ENCODE results near the gene LARP4B.

The LARP4B gene

DNA sequence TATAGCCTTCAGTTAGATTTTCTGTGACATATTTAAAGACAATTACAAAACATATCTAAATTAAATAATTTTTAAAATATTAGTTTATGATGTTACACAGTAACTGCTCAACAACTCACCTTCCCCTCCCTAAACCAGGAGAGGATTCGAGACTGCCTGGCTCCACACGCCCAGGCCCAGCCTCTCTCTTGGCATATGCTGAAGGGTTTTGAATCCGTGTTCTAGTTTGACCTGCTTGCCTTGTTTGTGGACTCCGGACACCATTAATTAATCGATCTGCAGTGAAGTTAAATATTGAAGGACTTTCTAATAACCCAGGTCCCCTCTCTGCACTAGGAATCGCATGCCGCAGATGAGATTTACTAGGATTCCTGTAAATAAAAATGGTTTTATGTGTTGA is 106.6 kb downstream of the LARP4B start:
- DNase-seq (ENCODE audit: low read depth), result no peak

DNA sequence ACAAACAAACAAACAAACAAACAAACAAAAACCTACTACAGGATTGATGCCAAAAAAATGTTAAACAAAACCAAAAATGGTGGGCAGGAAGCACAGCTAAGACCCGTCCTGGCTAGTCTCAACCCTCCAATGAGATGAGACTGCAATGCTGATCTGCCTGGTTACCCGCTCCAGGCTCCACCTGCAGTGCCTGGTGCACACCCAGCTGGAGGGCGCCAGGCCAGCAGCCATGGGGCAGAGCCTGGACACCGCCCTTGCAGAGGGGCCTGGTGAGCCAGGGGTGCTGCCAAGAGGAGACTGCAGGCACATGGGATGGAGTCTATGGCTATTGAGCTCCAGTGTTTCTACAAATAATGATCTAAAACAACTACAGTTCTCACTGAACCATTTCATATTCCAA is 107.0 kb downstream of the LARP4B start:
- no peak for DNase-seq (ENCODE audit: low read depth)

- DNase-seq (ENCODE audit: low read depth), result no peak
These were observed 108.7 kb downstream of the LARP4B start for GRCh38 chr10:822661-823367.

GRCh38 chr10:822197-822596 is 109.3 kb downstream of the LARP4B start:
- no peak for DNase-seq (ENCODE audit: low read depth)

- DNase-seq (ENCODE audit: low read depth), result no peak
These were observed 110.2 kb downstream of the LARP4B start for GRCh38 chr10:821322-821721.

GRCh38 chr10:819816-820215 is 111.7 kb downstream of the LARP4B start:
- DNase-seq (ENCODE audit: low read depth), result no peak

GRCh38 chr10:819326-819725 is 112.2 kb downstream of the LARP4B start:
- DNase-seq (ENCODE audit: low read depth), result no peak

- DNase-seq (ENCODE audit: low read depth), result no peak
These were observed 112.8 kb downstream of the LARP4B start for GRCh38 chr10:818526-819220.

DNA sequence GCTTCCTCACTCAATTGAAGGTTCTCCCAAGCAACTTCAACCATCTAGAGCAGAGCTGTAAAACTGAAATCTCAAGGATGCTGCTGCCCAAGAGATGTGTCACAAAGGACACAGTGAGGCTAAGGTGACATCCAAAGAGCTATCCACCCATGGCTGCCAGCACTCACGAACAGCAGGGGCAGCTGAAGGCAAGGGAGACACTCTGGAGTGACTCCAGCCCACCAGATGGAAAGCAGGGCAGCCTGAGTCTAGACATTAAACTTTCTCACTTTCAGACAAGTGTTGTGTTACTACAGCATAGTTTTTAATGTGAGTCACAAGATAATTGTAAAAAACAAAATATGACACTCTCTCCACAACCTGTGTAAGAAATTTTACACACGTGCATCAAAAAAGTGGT is 113.5 kb downstream of the LARP4B start:
- no peak for DNase-seq (ENCODE audit: low read depth)

- no peak for DNase-seq (ENCODE audit: low read depth)
These were observed 114.1 kb downstream of the LARP4B start for GRCh38 chr10:817371-817770.

GRCh38 chr10:816958-817357 is 114.5 kb downstream of the LARP4B start:
- DNase-seq (ENCODE audit: low read depth), result no peak

GRCh38 chr10:816091-816477 is 115.4 kb downstream of the LARP4B start:
- no peak for DNase-seq (ENCODE audit: low read depth)

- DNase-seq (ENCODE audit: low read depth), result no peak
These were observed 116.0 kb downstream of the LARP4B start for GRCh38 chr10:815338-816090.

- DNase-seq (ENCODE audit: low read depth), result no peak
These were observed 116.8 kb downstream of the LARP4B start for GRCh38 chr10:814536-815302.

DNA sequence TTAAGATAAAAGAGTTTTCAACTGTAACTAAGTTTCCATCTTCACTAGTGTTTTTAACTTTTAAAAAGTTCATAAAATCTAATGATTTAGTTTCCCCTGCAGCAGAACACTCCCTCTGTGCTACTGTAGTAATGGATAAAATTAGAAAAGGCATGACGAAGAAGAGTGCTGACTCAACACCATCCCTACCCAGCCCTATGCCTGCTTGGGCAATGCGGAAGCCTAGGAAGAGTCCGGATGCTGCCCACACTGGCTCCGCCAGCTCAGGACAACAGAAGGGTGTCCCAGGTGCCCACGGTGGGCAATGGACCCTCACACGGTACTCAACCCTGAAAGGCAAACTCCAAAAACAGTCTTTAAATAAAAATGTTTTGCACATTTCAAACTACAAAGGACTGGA is 118.2 kb downstream of the LARP4B start:
- no peak for DNase-seq (ENCODE audit: low read depth)

GRCh38 chr10:812787-813186 is 118.7 kb downstream of the LARP4B start:
- no peak for DNase-seq (ENCODE audit: low read depth)

- DNase-seq (ENCODE audit: low read depth), result no peak
These were observed 119.9 kb downstream of the LARP4B start for GRCh38 chr10:811379-812175.

DNA sequence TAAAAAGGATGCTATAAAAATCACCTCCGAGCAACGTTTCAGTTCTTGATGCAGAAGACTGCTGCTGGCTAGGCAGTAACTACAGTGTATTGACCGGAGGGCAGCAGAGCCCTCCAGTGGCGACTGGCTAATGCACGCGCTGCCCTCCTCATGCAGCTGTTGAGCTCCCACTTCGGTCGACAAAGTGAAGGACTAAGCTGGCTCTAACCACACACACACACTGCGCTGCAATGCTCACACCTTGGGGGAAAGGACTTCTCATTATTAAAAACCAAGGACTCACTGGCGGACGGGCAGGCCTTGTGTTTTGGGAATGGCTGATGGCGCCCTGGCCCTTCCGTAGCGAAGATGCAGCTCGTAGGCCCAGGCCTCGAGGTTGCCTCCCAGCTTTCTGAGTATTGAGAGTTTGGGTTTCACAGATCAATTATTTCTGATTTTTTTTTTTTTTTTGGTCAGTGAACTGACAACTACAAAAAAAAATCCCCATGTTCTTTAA is 121.1 kb downstream of the LARP4B start:
- DNase-seq (ENCODE audit: low read depth), result no peak

DNA sequence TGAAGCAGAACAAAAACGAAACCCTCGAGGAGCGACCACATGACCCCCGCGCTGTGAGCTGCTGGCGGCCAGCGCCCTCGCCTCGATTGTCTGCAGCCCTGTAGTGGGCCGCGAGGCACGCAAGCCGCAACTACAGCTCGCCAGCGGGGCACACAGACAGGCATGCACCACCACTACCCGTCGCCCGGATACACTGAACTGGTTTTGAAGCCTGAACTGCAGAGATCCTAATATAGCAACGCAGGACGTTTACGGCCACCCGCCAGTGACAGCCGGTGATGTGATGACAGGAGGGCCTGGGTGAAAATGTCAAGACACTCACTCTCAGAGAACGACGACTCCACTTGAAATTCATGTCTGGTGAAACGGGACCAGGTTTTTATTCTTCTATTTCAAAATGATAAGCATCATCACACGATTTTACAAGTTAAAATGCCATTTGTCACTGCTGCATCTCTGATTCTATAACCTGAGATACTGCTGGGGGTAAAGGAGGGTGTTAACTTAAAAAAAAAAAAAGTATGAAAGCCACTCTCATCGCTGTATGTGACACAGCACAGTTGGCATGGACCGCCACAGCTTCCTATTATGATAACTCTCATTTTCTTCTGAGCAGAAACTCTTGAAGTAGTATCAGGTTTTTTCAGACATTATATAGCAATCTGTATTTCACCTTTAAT is 121.7 kb downstream of the LARP4B start:
- DNase-seq (ENCODE audit: low read depth), result no peak

- DNase-seq (ENCODE audit: low read depth), result no peak
These were observed 123.5 kb downstream of the LARP4B start for GRCh38 chr10:807958-808353.
